HG03457 (cell line): ENCODE results near the gene PITX1.

Source experiments
- ATAC-seq: cut with Tn5 transposase; IDR thresholded peaks from one replicate; pipeline ENCODE4 v1.9.1; 2021; ENCODE audit warnings: moderate number of reproducible peaks; ENCODE audit not compliant: unreplicated experiment

The PITX1 gene

GRCh38 chr5:135062216-135063055 lies 28.4 kb upstream of the PITX1 start:
- no peak for ATAC-seq

- no peak for ATAC-seq
Observed at GRCh38 chr5:135061001-135061400, 27.0 kb upstream of the PITX1 start.

- no peak for ATAC-seq
Observed at GRCh38 chr5:135060021-135060420, 26.0 kb upstream of the PITX1 start.

- ATAC-seq, result no peak
Observed at GRCh38 chr5:135059000-135059923, 25.2 kb upstream of the PITX1 start.

- no peak for ATAC-seq
Observed at GRCh38 chr5:135058331-135058732, 24.3 kb upstream of the PITX1 start.

GRCh38 chr5:135057233-135057632 lies 23.2 kb upstream of the PITX1 start:
- ATAC-seq, result no peak

GRCh38 chr5:135056316-135057030 lies 22.4 kb upstream of the PITX1 start:
- no peak for ATAC-seq

- ATAC-seq, result no peak
Observed at GRCh38 chr5:135055396-135055795, 21.4 kb upstream of the PITX1 start.

GRCh38 chr5:135054546-135054945 lies 20.5 kb upstream of the PITX1 start:
- ATAC-seq, result no peak

- ATAC-seq, result no peak
Observed at GRCh38 chr5:135053989-135054388, 20.0 kb upstream of the PITX1 start.

GRCh38 chr5:135053278-135053677 lies 19.2 kb upstream of the PITX1 start:
- ATAC-seq, result peak; percentile 76

GRCh38 chr5:135052511-135053145 lies 18.6 kb upstream of the PITX1 start:
- ATAC-seq, result no peak

- ATAC-seq, result no peak
Observed at GRCh38 chr5:135051872-135052271, 17.8 kb upstream of the PITX1 start.

GRCh38 chr5:135051399-135051798 lies 17.4 kb upstream of the PITX1 start:
- no peak for ATAC-seq

GRCh38 chr5:135050244-135050767 lies 16.3 kb upstream of the PITX1 start:
- ATAC-seq, result no peak

GRCh38 chr5:135048930-135049329 lies 14.9 kb upstream of the PITX1 start:
- ATAC-seq, result no peak

- ATAC-seq, result no peak
Observed at GRCh38 chr5:135048286-135048685, 14.3 kb upstream of the PITX1 start.

- no peak for ATAC-seq
Observed at GRCh38 chr5:135047347-135047695, 13.3 kb upstream of the PITX1 start.

GRCh38 chr5:135046661-135047346 lies 12.8 kb upstream of the PITX1 start:
- ATAC-seq, result no peak

GRCh38 chr5:135045488-135045887 lies 11.5 kb upstream of the PITX1 start:
- ATAC-seq, result no peak
